ENCODE data around the gene EPHA7. TPM values are rescaled to one million over a fixed set of nuclear protein-coding genes. Genes with fewer than 3 reads are reported as not detected.

EPHA7 gene
- polyA plus RNA-seq, 1 donor (not counting 4 experiments of a cell fraction or from before 2014, with no cell fraction given) = not detected

- FAIRE-seq = no peak
Measured at GRCh38 chr6:93391965-93392364, 27.4 kb downstream of the EPHA7 start.

GRCh38 chr6:93389192-93389591 lies 30.2 kb downstream of the EPHA7 start:
- Histone ChIP-seq H3K79me2 (ENCODE audit: control insufficient read depth, insufficient read depth, low read length) (no peaks in the 10 kb centered on the region), H3K4me1 (ENCODE audit: control insufficient read depth, extremely low read depth, insufficient read depth, low read length) (no peaks in the 10 kb centered on the region), H3K4me2 (ENCODE audit: control insufficient read depth, extremely low read depth, insufficient read depth, low read depth, low read length) (no peak overlapping the region), H2AFZ (ENCODE audit: control insufficient read depth, low read length) (no peak overlapping the region), H3K9me1 (ENCODE audit: control insufficient read depth, extremely low read depth, insufficient read depth, low read length) (no peaks in the 10 kb centered on the region), H3K27ac (ENCODE audit: control insufficient read depth, insufficient read depth, low read length) (no peak overlapping the region), H3K4me3 (ENCODE audit: control insufficient read depth in 2 of 3, extremely low read depth in 1 of 3, insufficient read depth in 2 of 3, low read depth in 1 of 3, low read length in 3 of 3) (no peak overlapping the region), H4K20me1 (ENCODE audit: control insufficient read depth, extremely low read depth, insufficient read depth, low read length) (no peaks in the 10 kb centered on the region), H3K9ac (ENCODE audit: control insufficient read depth, extremely low read depth, insufficient read depth, low read length) (no peak overlapping the region), H3K27me3 (ENCODE audit: control insufficient read depth, extremely low read depth, insufficient read depth, low read length) (no peaks in the 10 kb centered on the region), H3K9me3 (ENCODE audit: control insufficient read depth, low read depth, low read length) (no peaks in the 10 kb centered on the region), H3K36me3 (ENCODE audit: control insufficient read depth in 2 of 2, extremely low read depth in 1 of 2, insufficient read depth in 2 of 2, low read length in 2 of 2) (no peaks in the 10 kb centered on the region)
- dilution Hi-C loops (cut with MboI; ENCODE audit: extremely low pct_ligation_motif_present, low sequenced_read_pairs) = no loop called here
- no peak for FAIRE-seq
- TF ChIP-seq EZH2 (IDR thresholded peaks at IDR 0.05; ENCODE audit: low read length) = no peak
- TF ChIP-seq CTCF (optimal IDR thresholded peaks at IDR 0.05 in 1 of 3, IDR thresholded peaks at IDR 0.05 in 1 of 3, conservative IDR thresholded peaks at IDR 0.05 in 1 of 3; ENCODE audit: extremely low read depth in 1 of 3, insufficient read depth in 2 of 3, low read length in 3 of 3) = no peak
- no peak for DNase-seq (ENCODE audit: low read depth, low spot score)

More at GRCh38 chr6:93391965-93392364, 27.4 kb downstream of the EPHA7 start:
- H3K9me1 ChIP-seq (ENCODE audit: control insufficient read depth, extremely low read depth, insufficient read depth, low read length) = no peaks in the 10 kb centered on the region
- no peaks in the 10 kb centered on the region for H3K4me1 ChIP-seq (ENCODE audit: control insufficient read depth, extremely low read depth, insufficient read depth, low read length)
- H3K4me3 ChIP-seq (ENCODE audit: control insufficient read depth in 2 of 3, extremely low read depth in 1 of 3, insufficient read depth in 2 of 3, low read depth in 1 of 3, low read length in 3 of 3) = no peak overlapping the region
- no peak for DNase-seq (ENCODE audit: low read depth, low spot score)
- no peak overlapping the region for H2AFZ ChIP-seq (ENCODE audit: control insufficient read depth, low read length)
- H3K27ac ChIP-seq (ENCODE audit: control insufficient read depth, insufficient read depth, low read length) = no peak overlapping the region
- H3K4me2 ChIP-seq (ENCODE audit: control insufficient read depth, extremely low read depth, insufficient read depth, low read depth, low read length) = no peak overlapping the region
- no peak overlapping the region for H3K9ac ChIP-seq (ENCODE audit: control insufficient read depth, extremely low read depth, insufficient read depth, low read length)
- TF ChIP-seq CTCF (optimal IDR thresholded peaks at IDR 0.05 in 1 of 3, IDR thresholded peaks at IDR 0.05 in 1 of 3, conservative IDR thresholded peaks at IDR 0.05 in 1 of 3; ENCODE audit: extremely low read depth in 1 of 3, insufficient read depth in 2 of 3, low read length in 3 of 3) = no peak
- no peak for TF ChIP-seq EZH2 (IDR thresholded peaks at IDR 0.05; ENCODE audit: low read length)
- H3K9me3 ChIP-seq (ENCODE audit: control insufficient read depth, low read depth, low read length) = no peaks in the 10 kb centered on the region
- H3K27me3 ChIP-seq (ENCODE audit: control insufficient read depth, extremely low read depth, insufficient read depth, low read length) = no peaks in the 10 kb centered on the region
- no peaks in the 10 kb centered on the region for H4K20me1 ChIP-seq (ENCODE audit: control insufficient read depth, extremely low read depth, insufficient read depth, low read length)
- H3K79me2 ChIP-seq (ENCODE audit: control insufficient read depth, insufficient read depth, low read length) = no peaks in the 10 kb centered on the region
- dilution Hi-C loops (cut with MboI; ENCODE audit: extremely low pct_ligation_motif_present, low sequenced_read_pairs) = no loop called here
- no peaks in the 10 kb centered on the region for H3K36me3 ChIP-seq (ENCODE audit: control insufficient read depth in 2 of 2, extremely low read depth in 1 of 2, insufficient read depth in 2 of 2, low read length in 2 of 2)

Data from keratinocyte (primary cell).